Measurements from ENCODE around the gene FAM193A. TPM values are rescaled to one million over a fixed set of nuclear protein-coding genes. Genes with fewer than 3 reads are reported as not detected.

FAM193A gene
- total and polyA plus RNA-seq, 2 experiments from 2014 or later: 12.0 to 22.9 TPM

- TF ChIP-seq ZNF462 (CRISPR knock-in tag; IDR thresholded peaks at IDR 0.05) (no peak), POLR2AphosphoS5 (IDR thresholded peaks at IDR 0.05; ENCODE audit: low read depth) (no peak), STAT1 (IDR thresholded peaks at IDR 0.05; ENCODE audit: unreplicated experiment) (no peak), NANOG (IDR thresholded peaks at IDR 0.05; ENCODE audit: borderline replicate concordance) (no peak), ZNF114 (CRISPR knock-in tag; IDR thresholded peaks at IDR 0.05) (no peak), ETS1 (IDR thresholded peaks at IDR 0.05) (no peak), EZH2phosphoT487 (IDR thresholded peaks at IDR 0.05; ENCODE audit: unreplicated experiment) (no peak), CREB1 (CRISPR knock-in tag; IDR thresholded peaks at IDR 0.05; ENCODE audit: low read depth) (no peak)
These were observed 49.5 kb upstream of the FAM193A start (continued) for GRCh38 chr4:2486981-2487380.

GRCh38 chr4:2487632-2488031, 48.8 kb upstream of the FAM193A start:
- Histone ChIP-seq H3K36me3 (ENCODE audit: insufficient read depth) (peaks cover 21% of the 10 kb centered on the region), H2AFZ (no peak overlapping the region), H3F3A (replicated peaks; ENCODE audit: low read depth) (peaks cover 13% of the 10 kb centered on the region; the same call in 1 of the 2 replicates), H3K27ac (ENCODE audit: low read depth) (no peak overlapping the region), H3K4me3 (no peak overlapping the region), H3K4me2 (no peak overlapping the region), H3K27me3 (ENCODE audit: insufficient read depth) (no peaks in the 10 kb centered on the region), H4K20me1 (replicated peaks; ENCODE audit: insufficient read depth) (peaks cover 85% of the 10 kb centered on the region), H3K79me2 (replicated peaks; ENCODE audit: insufficient read depth) (peaks cover 100% of the 10 kb centered on the region), H3K4me1 (ENCODE audit: insufficient read depth) (peaks cover 21% of the 10 kb centered on the region), H3K9me2 (ENCODE audit: insufficient read depth) (no peaks in the 10 kb centered on the region)
- peaks cover 39% of the 10 kb centered on the region for H3K4me1 Mint-ChIP-seq
- no peak for DNase-seq (ENCODE audit: low spot score)
- H3K27me3 Mint-ChIP-seq (ENCODE audit: insufficient read depth, low read depth, poor library complexity): peaks cover 5% of the 10 kb centered on the region
- no peak overlapping the region for H3K4me3 Mint-ChIP-seq
- H3K36me3 Mint-ChIP-seq (ENCODE audit: low read depth): peaks cover 36% of the 10 kb centered on the region
- H3K27ac Mint-ChIP-seq: no peak overlapping the region; the same call in 1 of the 2 replicates
- no peaks in the 10 kb centered on the region for H3K9me3 Mint-ChIP-seq
- ATAC-seq: no peak
- TF ChIP-seq ETS1 (IDR thresholded peaks at IDR 0.05) (no peak), CTCF (conservative IDR thresholded peaks at IDR 0.05; ENCODE audit: low read depth in 2 of 2) (no peak), JUNB (IDR thresholded peaks at IDR 0.05; ENCODE audit: unreplicated experiment) (no peak)
